ENCODE data around the gene ELOVL6. TPM values are rescaled to one million over a fixed set of nuclear protein-coding genes. Genes with fewer than 3 reads are reported as not detected.

Gene ELOVL6
- total RNA-seq, 4 donors from 2014 or later: 2.1 to 4.1 (median 3.3) TPM

DNA sequence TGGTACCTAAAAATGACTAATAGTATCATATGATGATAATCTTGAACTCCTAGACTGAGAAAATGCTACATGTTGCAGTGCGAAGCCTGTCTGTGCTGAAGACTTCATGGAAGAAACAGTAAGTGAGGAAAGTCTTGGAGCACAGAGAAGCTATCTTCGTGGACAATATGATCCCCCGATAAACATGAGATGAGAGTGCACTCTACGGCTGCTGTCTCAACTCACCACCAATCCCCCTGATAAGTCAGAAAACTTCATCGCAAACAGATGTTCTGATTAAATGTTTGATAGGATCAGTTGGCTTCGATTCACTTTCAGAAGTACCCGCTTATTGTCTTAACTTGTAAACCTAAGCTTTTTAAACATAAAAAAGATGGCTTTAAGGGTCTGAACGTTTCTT is 130.2 kb downstream of the ELOVL6 start:
- TF ChIP-seq, protein P1, sequence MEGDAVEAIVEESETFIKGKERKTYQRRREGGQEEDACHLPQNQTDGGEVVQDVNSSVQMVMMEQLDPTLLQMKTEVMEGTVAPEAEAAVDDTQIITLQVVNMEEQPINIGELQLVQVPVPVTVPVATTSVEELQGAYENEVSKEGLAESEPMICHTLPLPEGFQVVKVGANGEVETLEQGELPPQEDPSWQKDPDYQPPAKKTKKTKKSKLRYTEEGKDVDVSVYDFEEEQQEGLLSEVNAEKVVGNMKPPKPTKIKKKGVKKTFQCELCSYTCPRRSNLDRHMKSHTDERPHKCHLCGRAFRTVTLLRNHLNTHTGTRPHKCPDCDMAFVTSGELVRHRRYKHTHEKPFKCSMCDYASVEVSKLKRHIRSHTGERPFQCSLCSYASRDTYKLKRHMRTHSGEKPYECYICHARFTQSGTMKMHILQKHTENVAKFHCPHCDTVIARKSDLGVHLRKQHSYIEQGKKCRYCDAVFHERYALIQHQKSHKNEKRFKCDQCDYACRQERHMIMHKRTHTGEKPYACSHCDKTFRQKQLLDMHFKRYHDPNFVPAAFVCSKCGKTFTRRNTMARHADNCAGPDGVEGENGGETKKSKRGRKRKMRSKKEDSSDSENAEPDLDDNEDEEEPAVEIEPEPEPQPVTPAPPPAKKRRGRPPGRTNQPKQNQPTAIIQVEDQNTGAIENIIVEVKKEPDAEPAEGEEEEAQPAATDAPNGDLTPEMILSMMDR (IDR thresholded peaks at IDR 0.05): no peak
- no peak for TF ChIP-seq POLR2A (IDR thresholded peaks at IDR 0.05)
- no peaks in the 10 kb centered on the region for H3K36me3 ChIP-seq
- DNase-seq: no peak
- 91% methylated on average over 8 of the region's 8 CpGs for WGBS, 2 donors
- no peaks in the 10 kb centered on the region for H3K9me3 ChIP-seq
- no peak overlapping the region for H3K4me3 ChIP-seq (replicated peaks in 1 of 3)
- peaks cover 6 to 11% of the 10 kb centered on the region in 2 donors for H3K4me1 ChIP-seq
- intact Hi-C loops (cut with DNase I): no loop called here
- no peak overlapping the region for H3K27ac ChIP-seq
- H3K27me3 ChIP-seq: no peaks in the 10 kb centered on the region

DNA sequence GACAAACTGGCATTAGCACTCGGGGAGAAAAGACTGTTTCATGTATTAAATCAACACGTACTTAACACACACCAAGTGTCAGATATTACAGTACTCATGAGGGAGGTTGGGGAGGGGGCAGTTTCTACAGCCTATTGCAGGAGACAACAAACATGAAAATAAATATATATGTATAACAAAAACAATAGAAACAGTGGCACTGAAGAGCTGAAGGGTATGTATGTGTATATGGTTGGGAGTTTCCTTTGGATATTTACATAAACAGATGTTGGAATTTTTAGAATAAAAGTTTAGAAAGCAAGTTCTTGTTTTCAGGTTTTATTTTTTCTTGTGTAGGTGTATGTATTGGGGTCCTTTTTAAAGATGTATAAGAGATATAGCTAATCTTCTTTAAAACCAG is 133.5 kb downstream of the ELOVL6 start:
- DNase-seq: no peak
- intact Hi-C loops (cut with DNase I): no loop called here
- WGBS, 2 donors: 85 to 86% methylated on average over 2 of the region's 2 CpGs

DNA sequence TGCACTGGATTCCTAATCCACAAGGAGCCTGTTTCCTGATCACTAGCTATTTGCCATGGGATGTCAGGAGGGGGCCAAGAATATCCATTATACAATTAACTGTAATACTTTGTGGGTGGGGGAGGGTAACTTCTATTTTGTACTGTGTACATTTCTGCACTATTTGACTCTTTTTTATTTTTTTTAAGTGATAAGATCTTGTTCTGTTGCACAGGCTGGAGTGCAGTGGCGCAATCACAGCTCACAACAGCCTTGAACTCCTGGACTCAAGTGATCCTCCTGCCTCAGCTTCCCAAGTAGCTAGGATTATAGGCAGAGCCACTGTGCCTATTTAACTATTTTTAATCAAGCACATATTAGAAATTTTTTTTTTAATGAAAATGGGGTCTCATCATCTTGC is 134.1 kb downstream of the ELOVL6 start:
- Histone ChIP-seq H3K27ac (no peak overlapping the region), H3K9me3 (no peaks in the 10 kb centered on the region), H3K4me1 (peaks cover 3 to 9% of the 10 kb centered on the region in 2 donors), H3K4me3 (replicated peaks in 1 of 3) (no peak overlapping the region), H3K27me3 (no peaks in the 10 kb centered on the region), H3K36me3 (no peaks in the 10 kb centered on the region)
- DNase-seq: no peak
- intact Hi-C loops (cut with DNase I): no loop called here
- TF ChIP-seq, protein P1 (IDR thresholded peaks at IDR 0.05): no peak
- no peak for TF ChIP-seq POLR2A (IDR thresholded peaks at IDR 0.05)
- 94 to 100% methylated on average over 1 of the region's 1 CpG for WGBS, 2 donors

More for the DNA sequence above, 133.5 kb downstream of the ELOVL6 start:
- H3K9me3 ChIP-seq: no peaks in the 10 kb centered on the region
- TF ChIP-seq, protein P1 (IDR thresholded peaks at IDR 0.05): no peak
- no peak for TF ChIP-seq POLR2A (IDR thresholded peaks at IDR 0.05)
- no peaks in the 10 kb centered on the region for H3K36me3 ChIP-seq
- no peak overlapping the region for H3K27ac ChIP-seq
- H3K4me3 ChIP-seq (replicated peaks in 1 of 3): no peak overlapping the region
- H3K4me1 ChIP-seq: peaks cover 3 to 8% of the 10 kb centered on the region in 2 donors
- no peaks in the 10 kb centered on the region for H3K27me3 ChIP-seq

DNA sequence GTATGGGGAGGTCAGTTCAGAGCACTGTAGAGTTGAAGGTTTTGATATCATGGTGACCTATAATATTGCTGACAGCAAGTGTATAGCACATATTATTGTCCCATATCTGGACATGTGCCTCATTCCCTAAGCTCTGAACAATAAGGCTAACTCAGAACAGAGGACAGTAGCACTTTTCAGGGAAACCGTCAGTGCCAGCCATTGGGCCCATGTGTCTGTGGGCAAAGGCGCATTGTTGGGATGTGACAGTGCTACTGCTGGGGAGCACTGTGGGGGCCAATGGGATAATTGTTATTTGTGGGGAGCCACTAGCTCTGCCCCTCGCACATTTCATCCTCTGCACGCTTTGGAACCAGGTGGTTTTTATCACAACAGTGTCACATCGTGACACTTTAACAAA is 136.2 kb downstream of the ELOVL6 start:
- Histone ChIP-seq H3K9me3 (no peaks in the 10 kb centered on the region), H3K27ac (no peak overlapping the region), H3K27me3 (no peaks in the 10 kb centered on the region), H3K36me3 (no peaks in the 10 kb centered on the region), H3K4me1 (peaks cover 3 to 9% of the 10 kb centered on the region in 2 donors), H3K4me3 (replicated peaks in 1 of 3) (no peak overlapping the region)
- 93 to 94% methylated on average over 5 of the region's 5 CpGs for WGBS, 2 donors
- no peak for TF ChIP-seq POLR2A (IDR thresholded peaks at IDR 0.05)
- TF ChIP-seq, protein P1 (IDR thresholded peaks at IDR 0.05): no peak
- DNase-seq: no peak
- intact Hi-C loops (cut with DNase I): no loop called here

DNA sequence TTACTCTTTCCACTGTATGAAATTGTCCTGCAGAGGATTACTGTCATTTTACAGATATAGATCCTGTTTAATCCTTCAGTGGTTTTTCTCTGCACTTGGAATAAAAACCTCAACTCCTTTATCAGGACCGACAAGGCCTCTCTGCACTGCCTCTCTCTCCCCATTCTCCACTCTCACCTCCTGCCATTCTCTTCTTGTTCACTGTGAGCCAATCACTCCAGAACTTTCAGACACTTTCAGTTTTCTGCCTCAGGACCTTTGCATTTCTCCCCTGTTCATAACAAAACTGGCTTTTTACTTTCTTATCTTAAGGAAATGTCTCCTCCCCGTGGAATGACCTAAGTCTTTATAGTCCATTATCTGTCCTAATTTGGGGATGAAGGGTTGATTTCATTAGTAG is 137.3 kb downstream of the ELOVL6 start:
- no peaks in the 10 kb centered on the region for H3K27me3 ChIP-seq
- no peak overlapping the region for H3K4me3 ChIP-seq (replicated peaks in 1 of 3)
- H3K36me3 ChIP-seq: no peaks in the 10 kb centered on the region
- 81 to 87% methylated on average over 2 of the region's 2 CpGs for WGBS, 2 donors
- no peak for TF ChIP-seq POLR2A (IDR thresholded peaks at IDR 0.05)
- TF ChIP-seq, protein P1 (IDR thresholded peaks at IDR 0.05): no peak
- H3K4me1 ChIP-seq: peaks cover 3 to 9% of the 10 kb centered on the region in 2 donors
- no peak for DNase-seq
- H3K27ac ChIP-seq: no peak overlapping the region
- H3K9me3 ChIP-seq: no peaks in the 10 kb centered on the region
- intact Hi-C loops (cut with DNase I): no loop called here

Measured in thyroid gland (tissue), 4 donors.